ENCODE results near the gene MCM6. TPM values are rescaled to one million over a fixed set of nuclear protein-coding genes. Genes with fewer than 3 reads are reported as not detected.

The MCM6 gene
- total RNA-seq, 2 donors from 2014 or later, result 159 to 249 TPM

Other genes with a start within 250 kb of the MCM6 start
- 100 to 1,000 TPM; 114 to 131 TPM for gene UBXN4, start 134.6 kb downstream of the MCM6 start, total RNA-seq
- gene LCT, start 39.3 kb downstream of the MCM6 start, total RNA-seq, result under 1 TPM; 0.11 to 0.27 TPM
- 100 to 1,000 TPM; 138 to 180 TPM for gene DARS1, start 109.2 kb upstream of the MCM6 start, total RNA-seq
- gene CXCR4, start 241.7 kb upstream of the MCM6 start, total RNA-seq, result 100 to 1,000 TPM; 104 to 196 TPM

Measured in activated naive CD4-positive, alpha-beta T cell treated with anti-CD3 and anti-CD28 coated beads, Interleukin-2, amount 50 U/mL, for 72 hours (primary cell).